ENCODE data around the gene SLC6A8. TPM values are rescaled to one million over a fixed set of nuclear protein-coding genes. Genes with fewer than 3 reads are reported as not detected.

SLC6A8 gene
- total and polyA plus RNA-seq, 2 donors (not counting 3 experiments of a cell fraction or from before 2014, with no cell fraction given), result 22.7 to 23.6 TPM

DNA sequence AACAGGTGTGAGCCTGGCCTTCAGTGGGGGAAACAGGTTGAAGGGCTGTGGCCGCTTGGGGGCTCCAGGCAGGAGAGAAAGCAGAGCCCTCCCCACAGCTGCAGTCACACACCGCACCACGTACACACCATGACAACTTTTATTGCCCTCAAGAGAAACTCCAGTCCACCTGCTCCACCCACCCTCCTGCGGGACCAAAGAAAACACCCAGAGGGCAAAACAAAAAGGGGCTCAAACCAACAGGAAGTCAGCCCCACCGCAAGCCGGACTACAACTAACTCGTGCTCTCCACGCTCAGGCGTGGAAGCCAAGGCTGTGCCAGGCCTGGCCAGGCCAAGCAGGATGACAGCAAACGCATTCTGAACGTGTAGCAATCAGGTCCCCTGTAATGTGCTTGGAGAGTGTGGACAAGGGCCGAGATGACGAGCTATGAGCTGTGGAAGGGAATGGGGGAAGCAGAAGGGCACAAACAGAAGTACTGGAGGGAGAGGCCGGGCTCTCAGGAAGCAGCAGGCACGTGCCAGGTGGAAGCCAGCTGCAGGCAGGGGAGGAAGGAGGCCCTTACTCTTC lies 12.7 kb downstream of the SLC6A8 start:
- H3K4me3 ChIP-seq (replicated peaks in 1 of 3; ENCODE audit: insufficient read depth in 1 of 3, low read depth in 1 of 3, low read length in 3 of 3), result no peak overlapping the region
- peaks cover 19% of the 10 kb centered on the region for H3K4me1 ChIP-seq (ENCODE audit: control insufficient read depth, extremely low read depth, insufficient read depth, low read length)
- no peak overlapping the region for H3K4me2 ChIP-seq (ENCODE audit: insufficient read depth, low read length)
- peaks cover 2 to 19% of the 10 kb centered on the region in 2 experiments for H3K36me3 ChIP-seq (ENCODE audit: control insufficient read depth in 2 of 2, extremely low read depth in 1 of 2, insufficient read depth in 2 of 2, low read length in 2 of 2)
- H4K20me1 ChIP-seq (replicated peaks; ENCODE audit: control insufficient read depth, extremely low read depth, insufficient read depth, low read length), result no peaks in the 10 kb centered on the region
- no peak overlapping the region for H2AFZ ChIP-seq (ENCODE audit: low read depth, low read length)
- H3K27ac ChIP-seq (ENCODE audit: insufficient read depth, low read depth, low read length), result peak overlapping the region; percentile 23
- H3K9me3 ChIP-seq (replicated peaks; ENCODE audit: control insufficient read depth, insufficient read depth, low read length), result no peaks in the 10 kb centered on the region
- intact Hi-C loops (cut with micrococcal nuclease) (no loop called here), dilution Hi-C loops (cut with MboI; ENCODE audit: extremely low pct_ligation_motif_present, low sequenced_read_pairs) (no loop called here)
- DNase-seq (ENCODE audit: low read depth, low spot score) (no peak), FAIRE-seq (no peak)
- no peaks in the 10 kb centered on the region for H3K9me1 ChIP-seq (replicated peaks; ENCODE audit: control insufficient read depth, extremely low read depth, insufficient read depth, low read length)
- ChIA-PET CTCF (no interaction called here), POLR2A (no interaction called here)
- H3K27me3 ChIP-seq (ENCODE audit: control insufficient read depth in 2 of 2, insufficient read depth in 2 of 2, low read length in 2 of 2), result no peaks in the 10 kb centered on the region
- BruUV-seq (replicated peaks), result TSS peak; percentile 71
- no peak overlapping the region for H3K9ac ChIP-seq (replicated peaks; ENCODE audit: extremely low read depth, insufficient read depth, low read length)
- TF ChIP-seq, protein P1, sequence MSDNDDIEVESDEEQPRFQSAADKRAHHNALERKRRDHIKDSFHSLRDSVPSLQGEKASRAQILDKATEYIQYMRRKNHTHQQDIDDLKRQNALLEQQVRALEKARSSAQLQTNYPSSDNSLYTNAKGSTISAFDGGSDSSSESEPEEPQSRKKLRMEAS (IDR thresholded peaks at IDR 0.05; ENCODE audit: insufficient read depth, insufficient read length), result no peak
- no peak for TF ChIP-seq MYC (IDR thresholded peaks at IDR 0.05; ENCODE audit: low read depth, low read length)
- TF ChIP-seq POLR2A (IDR thresholded peaks at IDR 0.05; ENCODE audit: low read depth, low read length), result no peak
- TF ChIP-seq FOS (IDR thresholded peaks at IDR 0.05; ENCODE audit: borderline replicate concordance, insufficient read depth, low read length), result no peak
- no peak for TF ChIP-seq GATA2 (IDR thresholded peaks at IDR 0.05; ENCODE audit: insufficient read depth, insufficient read length, low read depth, low read length)
- TF ChIP-seq POLR2AphosphoS5 (IDR thresholded peaks at IDR 0.05; ENCODE audit: insufficient read depth, low read depth, low read length), result no peak
- no peak for TF ChIP-seq CTCF (IDR thresholded peaks at IDR 0.05; ENCODE audit: extremely low read depth in 1 of 2, insufficient read depth in 1 of 2, low read depth in 1 of 2, low read length in 2 of 2)
- TF ChIP-seq EZH2 (IDR thresholded peaks at IDR 0.05; ENCODE audit: borderline replicate concordance, low read depth, low read length, severe bottlenecking), result no peak
- TF ChIP-seq JUN (IDR thresholded peaks at IDR 0.05; ENCODE audit: borderline replicate concordance, insufficient read depth, insufficient read length, low read depth), result no peak
- no peaks in the 10 kb centered on the region for H3K79me2 ChIP-seq (ENCODE audit: control insufficient read depth, insufficient read depth, low read length)
